IMR-90 (cell line): ENCODE measurements around the gene SNX3. TPM values are rescaled to one million over a fixed set of nuclear protein-coding genes. Genes with fewer than 3 reads are reported as not detected.

Experiments used
- ATAC-seq: fragments of 200-7000 bp; cut with Tn5 transposase; 2 replicates; pipeline ENCODE4 v1.9.1; 2020; ENCODE audit warnings: low read depth, mild to moderate bottlenecking, moderate library complexity
- BruUV-seq: library from RNA; stranded (reverse); fragments of 400-500 nt; replicated peaks from 2 replicates; lab custom pipeline; 2021; lab: Mats Ljungman, UMichigan
- CTCF ChIA-PET: fragments of 300-600 bp; formaldehyde crosslinking; extraction: SDS; loops from one replicate; lab custom pipeline; 2021; ENCODE audit warnings: antibody characterized with exemption; lab: Yijun Ruan, JAX
- POLR2A ChIA-PET: fragments of 300-600 bp; sonication (Branson Sonifier 250); formaldehyde crosslinking; loops from one replicate; lab custom pipeline; 2022; ENCODE audit warnings: antibody characterized with exemption; ENCODE audit not compliant: unreplicated experiment; lab: Charles Lee
- DNase-seq: peaks from one replicate; pipeline ENCODE4 v3.0.0; 2013
- H2AFZ ChIP-seq: replicated peaks from 2 replicates; pipeline ENCODE3; 2013; ENCODE audit warnings: low read length, mild to moderate bottlenecking; ENCODE audit not compliant: poor library complexity
- H2AK5ac ChIP-seq: 2 replicates; pipeline ENCODE4 v1.6.1; 2013; ENCODE audit warnings: low read depth, low read length, inconsistent platforms
- H2AK9ac ChIP-seq: replicated peaks from 2 replicates; pipeline ENCODE3; 2013; ENCODE audit warnings: mild to moderate bottlenecking, low read depth, low read length, moderate library complexity; ENCODE audit not compliant: poor library complexity
- H2BK120ac ChIP-seq: 2 replicates; pipeline ENCODE4 v1.6.1; 2013; ENCODE audit warnings: low read depth, low read length, inconsistent platforms
- H2BK15ac ChIP-seq: 3 replicates; pipeline ENCODE4 v1.6.1; 2013; ENCODE audit warnings: low read depth, low read length, inconsistent platforms
- H2BK20ac ChIP-seq: 2 replicates; pipeline ENCODE4 v1.6.1; 2013; ENCODE audit warnings: low read depth, mild to moderate bottlenecking, inconsistent platforms, low read length, moderate library complexity
- H2BK5ac ChIP-seq: 2 replicates; pipeline ENCODE4 v1.6.1; 2013; ENCODE audit warnings: mild to moderate bottlenecking, low read depth, low read length, inconsistent platforms; ENCODE audit not compliant: poor library complexity, severe bottlenecking
- H3K14ac ChIP-seq: replicated peaks from 2 replicates; pipeline ENCODE4 v1.6.1; 2013; ENCODE audit warnings: low read depth, low read length, inconsistent platforms
- H3K18ac ChIP-seq: 2 replicates; pipeline ENCODE4 v1.6.1; 2013; ENCODE audit warnings: low read depth, low read length, control low read depth
- H3K23ac ChIP-seq: 2 replicates; pipeline ENCODE4 v1.6.1; 2013; ENCODE audit warnings: low read depth, low read length, inconsistent platforms
- H3K27ac ChIP-seq: 2 replicates; pipeline ENCODE4 v1.5.1; 2013; ENCODE audit warnings: mild to moderate bottlenecking, control low read depth, low read length; ENCODE audit not compliant: insufficient read depth
- H3K27me3 ChIP-seq: 2 replicates; pipeline ENCODE4 v1.6.1; 2013; ENCODE audit warnings: low read length; ENCODE audit not compliant: control insufficient read depth, insufficient read depth
- H3K36me3 ChIP-seq: 2 replicates; pipeline ENCODE4 v1.6.1; 2013; ENCODE audit warnings: low read length, mixed read lengths; ENCODE audit not compliant: control insufficient read depth, insufficient read depth
- H3K4ac ChIP-seq: 2 replicates; pipeline ENCODE4 v1.6.1; 2013; ENCODE audit warnings: low read depth, low read length, inconsistent platforms
- H3K4me1 ChIP-seq: 2 replicates; pipeline ENCODE4 v1.6.1; 2013; ENCODE audit warnings: low read length, mixed read lengths; ENCODE audit not compliant: control insufficient read depth, insufficient read depth
- H3K4me2 ChIP-seq: 2 replicates; pipeline ENCODE4 v1.6.1; 2013; ENCODE audit warnings: low read depth, mild to moderate bottlenecking, control low read depth, low read length, moderate library complexity
- H3K4me3 ChIP-seq: 2 replicates; pipeline ENCODE4 v1.5.1; 2013; ENCODE audit warnings: low read depth, mild to moderate bottlenecking, control low read depth, low read length, moderate library complexity; ENCODE audit not compliant: insufficient read depth
- H3K56ac ChIP-seq: 2 replicates; pipeline ENCODE4 v1.6.1; 2013; ENCODE audit warnings: low read length, inconsistent platforms; ENCODE audit not compliant: insufficient read depth; ENCODE audit errors: extremely low read depth
- H3K79me1 ChIP-seq, 2 experiments: 2 replicates each; pipeline ENCODE4 v1.6.1; 2013; ENCODE audit warnings: low read length in 2 of 2, inconsistent platforms in 1 of 2, low read depth in 1 of 2
- H3K9ac ChIP-seq: 2 replicates; pipeline ENCODE4 v1.6.1; 2013; ENCODE audit warnings: low read depth, low read length, control low read depth
- H3K9me1 ChIP-seq: 2 replicates; pipeline ENCODE4 v1.6.1; 2013; ENCODE audit warnings: low read length, inconsistent platforms; ENCODE audit not compliant: insufficient read depth
- H3K9me3 ChIP-seq: 2 replicates; pipeline ENCODE4 v1.6.1; 2013; ENCODE audit warnings: low read length; ENCODE audit not compliant: control insufficient read depth, insufficient read depth
- H4K20me1 ChIP-seq: 2 replicates; pipeline ENCODE4 v1.6.1; 2013; ENCODE audit warnings: low read length, inconsistent platforms; ENCODE audit not compliant: insufficient read depth
- H4K5ac ChIP-seq: 2 replicates; pipeline ENCODE4 v1.6.1; 2013; ENCODE audit warnings: mild to moderate bottlenecking, low read depth, low read length, control low read depth
- H4K8ac ChIP-seq, 2 experiments: 2 replicates each; pipeline ENCODE4 v1.6.1; 2013; ENCODE audit warnings: low read depth in 2 of 2, low read length in 2 of 2, control low read depth in 1 of 2, inconsistent platforms in 1 of 2
- H4K91ac ChIP-seq: 2 replicates; pipeline ENCODE4 v1.6.1; 2013; ENCODE audit warnings: low read depth, low read length, inconsistent platforms; ENCODE audit not compliant: insufficient read depth
- CHD1 ChIP-seq: IDR thresholded peaks from 2 replicates; pipeline ENCODE4 v1.6.1; 2012; ENCODE audit warnings: low read depth, low read length, improper control_type of control experiment
- RFX5 ChIP-seq: IDR thresholded peaks from 2 replicates; pipeline ENCODE4 v1.8.0; 2012; ENCODE audit warnings: low read depth, mild to moderate bottlenecking, low read length, moderate library complexity
- WGBS, 2 experiments: methylation state at CpG; one replicate each; pipeline versions ENCODE4 v1.1.5 to v1.1.7; 2013; ENCODE audit warnings: missing lambda C conversion rate in 2 of 2; ENCODE audit not compliant: insufficient read length in 1 of 2; ENCODE audit errors: extremely low coverage in 2 of 2; 5-methylcytosine and 5-hydroxymethylcytosine counted together
- dilution Hi-C: fragments of 300-500 bp; cut with HindIII; formaldehyde crosslinking; loops from one replicate; pipeline ENCODE4 v1.14.3; 2018; ENCODE audit warnings: low sequenced_read_pairs; ENCODE audit not compliant: unreplicated experiment
- in situ Hi-C: fragments of 300-500 bp; cut with MboI; formaldehyde crosslinking; loops from 3 replicates; pipeline ENCODE4 v1.14.3; 2019; ENCODE audit warnings: low sequenced_read_pairs, inconsistent platforms, mixed read lengths
- intact Hi-C: fragments of 100-400 bp; cut with micrococcal nuclease; formaldehyde crosslinking; loops from 2 replicates; pipeline ENCODE4 v1.10.0; 2022
- polyA plus RNA-seq, 3 experiments: library from polyadenylated mRNA; depleted of rRNA; stranded (reverse); fragments of >200 nt; gene quantifications; 2 replicates each; pipeline ENCODE4 v1.2.3, GENCODE V29; 2012; ENCODE audit warnings: low replicate concordance in 1 of 3
- total RNA-seq: library from RNA; depleted of rRNA; stranded (reverse); fragments of >200 nt; gene quantifications from 2 replicates; pipeline ENCODE4 v1.2.3, GENCODE V29; 2012
- TF ChIP-seq, protein P1 (sequence below): fragments of 150-350 bp; IDR thresholded peaks from 2 replicates; pipeline ENCODE4 v1.6.1; 2016; ENCODE audit warnings: low read depth, mild to moderate bottlenecking, low read length, moderate library complexity, borderline replicate concordance

The SNX3 gene
- total and polyA plus RNA-seq, 2 of the 4 experiments (the other 2 are of a cell fraction), result 105 to 159 TPM

DNA sequence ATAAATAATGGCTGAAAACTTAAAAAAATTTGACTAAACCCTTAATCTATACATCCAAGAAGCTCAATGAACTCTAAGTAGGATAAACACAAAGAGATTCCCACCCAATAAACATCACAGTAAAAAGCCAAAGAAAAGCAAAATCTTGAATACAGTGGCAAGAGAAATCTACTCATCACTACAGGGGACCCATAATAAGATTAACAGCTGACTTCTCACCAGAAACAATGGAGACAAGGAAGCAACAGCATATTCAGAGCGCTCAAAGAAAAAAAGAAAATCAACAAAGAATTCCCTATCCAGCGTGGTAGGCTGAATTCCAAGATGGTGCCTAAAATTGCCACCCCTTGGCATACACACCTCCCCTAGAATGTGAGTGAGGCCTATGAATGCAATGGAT, 18.6 kb downstream of the SNX3 start:
- H3K79me1 ChIP-seq, result peaks cover 25 to 65% of the 10 kb centered on the region in 2 experiments
- H2BK120ac ChIP-seq, result no peak overlapping the region
- no peak overlapping the region for H3K4me2 ChIP-seq
- H4K8ac ChIP-seq, result no peak overlapping the region
- POLR2A ChIA-PET, result no interaction called here
- H3K4me1 ChIP-seq, result no peaks in the 10 kb centered on the region
- no peaks in the 10 kb centered on the region for H3K9me3 ChIP-seq
- no peak overlapping the region for H2BK20ac ChIP-seq
- no peak overlapping the region for H3K4ac ChIP-seq
- no peak overlapping the region for H3K9ac ChIP-seq
- DNase-seq (no peak), ATAC-seq (no peak)
- no peak overlapping the region for H3K14ac ChIP-seq
- no TSS peak for BruUV-seq
- in situ Hi-C loops, result no loop called here
- intact Hi-C loops, result no loop called here
- no peak for TF ChIP-seq RFX5
- TF ChIP-seq CHD1, result no peak
- TF ChIP-seq, protein P1, sequence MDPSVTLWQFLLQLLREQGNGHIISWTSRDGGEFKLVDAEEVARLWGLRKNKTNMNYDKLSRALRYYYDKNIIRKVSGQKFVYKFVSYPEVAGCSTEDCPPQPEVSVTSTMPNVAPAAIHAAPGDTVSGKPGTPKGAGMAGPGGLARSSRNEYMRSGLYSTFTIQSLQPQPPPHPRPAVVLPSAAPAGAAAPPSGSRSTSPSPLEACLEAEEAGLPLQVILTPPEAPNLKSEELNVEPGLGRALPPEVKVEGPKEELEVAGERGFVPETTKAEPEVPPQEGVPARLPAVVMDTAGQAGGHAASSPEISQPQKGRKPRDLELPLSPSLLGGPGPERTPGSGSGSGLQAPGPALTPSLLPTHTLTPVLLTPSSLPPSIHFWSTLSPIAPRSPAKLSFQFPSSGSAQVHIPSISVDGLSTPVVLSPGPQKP, result no peak
- H3K36me3 ChIP-seq, result peaks cover 5% of the 10 kb centered on the region
- no peak overlapping the region for H2BK5ac ChIP-seq
- H2AK5ac ChIP-seq, result no peak overlapping the region
- CTCF ChIA-PET, result no interaction called here
- H3K9me1 ChIP-seq, result no peaks in the 10 kb centered on the region
- no peaks in the 10 kb centered on the region for H3K27me3 ChIP-seq
- no peak overlapping the region for H2AK9ac ChIP-seq
- no peak overlapping the region for H4K5ac ChIP-seq
- no peak overlapping the region for H3K18ac ChIP-seq
- H3K4me3 ChIP-seq, result no peak overlapping the region
- no peak overlapping the region for H2AFZ ChIP-seq
- H4K20me1 ChIP-seq, result peaks cover 30% of the 10 kb centered on the region
- H4K91ac ChIP-seq, result no peak overlapping the region
- H2BK15ac ChIP-seq, result no peak overlapping the region
- dilution Hi-C loops, result no loop called here
- no peak overlapping the region for H3K56ac ChIP-seq
- H3K23ac ChIP-seq, result no peak overlapping the region
- WGBS, 2 experiments, result no CpG with 5 or more reads among the region's 2 CpGs
- no peak overlapping the region for H3K27ac ChIP-seq
